NCI-H2029 treated with DMSO at 0.1 percent for 48 hours (cell line): ENCODE measurements around the gene BDP1.
"Not testable (repeated sequence)": the region's sequence is repeated elsewhere in the genome, so short reads cannot be mapped to it uniquely, and the experiment has no call there.

Experiments used
- DNase-seq: peaks from one replicate; lab custom pipeline; 2025; lab: John Stamatoyannopoulos, UW

BDP1 gene, protein sequence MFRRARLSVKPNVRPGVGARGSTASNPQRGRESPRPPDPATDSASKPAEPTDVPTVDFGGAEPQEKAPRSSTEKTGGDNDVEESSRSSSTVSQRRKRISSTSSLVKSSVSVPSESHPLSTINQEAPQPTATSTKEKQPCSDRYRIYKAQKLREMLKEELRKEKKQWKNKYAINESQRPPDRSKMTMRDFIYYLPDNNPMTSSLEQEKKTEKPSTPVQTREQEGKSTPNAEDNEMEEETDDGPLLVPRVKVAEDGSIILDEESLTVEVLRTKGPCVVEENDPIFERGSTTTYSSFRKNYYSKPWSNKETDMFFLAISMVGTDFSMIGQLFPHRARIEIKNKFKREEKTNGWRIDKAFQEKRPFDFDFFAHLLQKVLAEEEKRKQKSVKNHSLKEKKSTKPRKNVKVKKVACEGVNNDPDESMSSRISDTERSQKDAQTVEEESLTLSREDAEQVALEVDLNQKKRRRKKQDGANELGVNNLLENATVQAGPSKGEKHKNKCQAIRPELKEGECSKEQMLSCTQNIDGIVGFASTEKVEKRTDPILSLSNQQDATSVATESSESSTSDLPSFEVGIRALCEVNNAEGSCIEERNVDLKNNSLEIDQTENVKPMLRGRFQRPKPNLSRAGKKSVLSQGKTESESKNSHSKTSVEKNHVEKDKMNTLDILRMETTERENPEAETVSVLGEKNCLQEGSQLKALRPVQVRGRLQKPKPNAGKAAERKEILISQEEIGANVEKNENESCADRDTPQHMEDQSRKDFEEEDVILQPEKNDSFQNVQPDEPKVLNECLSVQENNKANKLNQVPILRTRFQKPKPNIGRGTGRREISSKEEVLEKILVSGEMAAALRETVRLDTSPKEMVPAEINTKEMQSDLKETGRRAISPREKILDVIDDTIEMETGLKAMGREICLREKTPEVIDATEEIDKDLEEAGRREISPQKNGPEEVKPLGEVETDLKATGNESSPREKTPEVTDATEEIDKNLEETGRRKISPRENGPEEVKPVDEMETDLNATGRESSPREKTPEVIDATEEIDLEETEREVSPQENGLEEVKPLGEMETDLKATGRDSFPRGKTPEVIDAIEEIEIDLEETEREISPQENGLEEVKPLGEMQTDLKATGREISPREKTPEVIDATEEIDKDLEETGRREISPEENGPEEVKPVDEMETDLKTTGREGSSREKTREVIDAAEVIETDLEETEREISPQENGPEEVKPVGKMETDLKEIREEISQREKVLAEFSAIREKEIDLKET (N-terminal part only)

GRCh38 chr5:71455427-71456361, at the start of gene BDP1:
Gene BDP1 (plus strand): TSS chr5:71455651. CDS start chr5:71455878, 227 bp downstream.
- DNase-seq, result peak; percentile 84

GRCh38 chr5:71410088-71410487, 45.4 kb upstream of the BDP1 start:
- not testable (repeated sequence) for DNase-seq

DNA sequence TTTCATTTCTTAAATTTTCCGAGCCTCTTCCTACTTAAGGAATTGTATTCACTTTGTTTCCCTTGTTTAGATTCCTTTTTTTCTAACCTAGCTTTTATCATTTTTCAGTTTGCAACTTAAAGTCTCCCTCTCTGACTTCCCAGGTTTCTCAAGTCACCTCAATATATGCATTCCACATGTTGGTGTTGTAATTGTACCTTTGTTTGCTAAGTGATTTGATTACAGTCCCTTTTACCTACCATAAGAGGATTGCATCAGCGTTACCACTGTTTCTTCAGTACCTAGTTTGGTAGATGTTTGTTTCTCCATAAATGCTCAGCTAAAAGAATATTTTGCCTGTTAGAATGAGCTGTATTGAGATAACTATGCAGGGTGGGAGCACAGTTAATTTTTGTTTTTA, 39.8 kb upstream of the BDP1 start:
- DNase-seq, result not testable (repeated sequence)

DNA sequence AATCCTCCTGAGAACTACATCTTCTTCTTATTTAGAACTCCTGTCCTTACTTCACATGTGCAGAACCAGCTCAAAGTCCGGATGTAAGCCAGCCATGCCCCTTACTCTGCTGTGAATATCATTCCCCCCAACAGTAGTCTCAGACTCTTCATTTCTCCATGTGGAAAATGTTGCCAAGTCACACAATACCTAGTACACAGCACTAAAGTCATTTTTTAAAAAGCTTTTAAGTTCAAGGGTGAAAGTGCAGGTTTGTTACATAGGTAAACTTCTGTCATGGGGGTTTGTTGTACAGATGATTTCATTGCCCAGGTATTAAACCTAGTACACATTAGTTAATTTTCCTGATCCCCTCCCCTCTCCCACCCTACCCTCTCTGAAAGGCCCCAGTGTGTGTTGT, 37.4 kb upstream of the BDP1 start:
- DNase-seq, result not testable (repeated sequence)

DNA sequence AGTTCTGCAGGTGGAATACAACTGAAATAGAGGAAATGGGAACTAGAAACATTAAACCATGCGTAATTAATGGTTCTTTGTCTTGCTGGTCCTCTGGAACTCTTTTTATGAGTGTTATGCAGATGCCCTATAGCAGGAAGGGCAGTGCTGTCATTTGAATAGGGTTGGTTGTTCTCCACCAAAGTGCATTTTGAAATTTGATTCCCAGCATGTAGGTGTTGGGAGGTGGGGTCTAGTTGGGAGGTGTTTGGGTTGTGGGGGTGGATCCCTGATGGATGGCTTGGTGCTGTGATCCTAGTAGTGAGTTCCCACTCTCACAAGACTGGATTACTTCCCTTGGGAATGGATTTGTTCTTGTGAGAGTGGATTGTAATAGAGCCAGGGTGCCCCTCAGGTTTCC, 34.2 kb upstream of the BDP1 start:
- not testable (repeated sequence) for DNase-seq

- not testable (repeated sequence) for DNase-seq
Observed at GRCh38 chr5:71423896-71424295, 31.6 kb upstream of the BDP1 start.

DNA sequence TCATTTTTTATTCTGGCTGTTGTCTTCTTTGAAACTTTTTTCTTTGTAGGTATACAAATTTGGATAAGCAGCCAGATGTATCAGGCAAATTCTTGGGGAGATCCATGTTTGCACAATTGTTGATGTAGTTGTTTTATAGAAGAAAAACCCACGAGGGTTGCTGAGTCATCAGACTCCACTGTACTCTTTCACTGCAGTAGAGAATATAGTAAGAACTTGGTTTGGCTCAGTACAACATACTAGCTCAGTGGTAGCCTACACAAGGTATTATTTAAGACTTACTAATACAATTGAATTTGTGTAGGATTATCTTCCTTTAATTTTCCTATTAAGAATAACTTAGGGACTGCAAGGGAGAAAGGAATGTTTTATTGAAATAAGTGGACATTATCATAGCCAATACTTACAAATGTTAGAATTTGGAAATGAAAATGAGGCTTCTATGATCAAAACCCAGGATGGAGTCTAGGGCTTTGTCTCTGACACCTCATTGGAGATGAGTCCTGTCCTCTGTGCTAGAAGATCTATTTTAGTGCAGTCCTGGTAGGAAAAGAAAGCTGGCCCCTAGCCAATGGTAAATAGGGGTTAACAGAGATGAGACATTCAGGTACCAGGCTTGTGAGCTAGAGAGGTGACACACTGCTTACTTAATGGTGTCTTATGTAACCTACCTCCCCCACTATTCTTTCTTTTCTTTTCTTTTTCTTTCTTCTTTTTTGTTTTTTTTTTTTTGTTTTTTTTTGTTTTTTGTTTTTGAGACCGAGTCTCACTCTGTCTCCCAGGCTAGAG, 28.6 kb upstream of the BDP1 start:
- DNase-seq, result not testable (repeated sequence)

GRCh38 chr5:71432410-71432809, 23.0 kb upstream of the BDP1 start:
- DNase-seq, result not testable (repeated sequence)

- not testable (repeated sequence) for DNase-seq
Observed at GRCh38 chr5:71434825-71435224, 20.6 kb upstream of the BDP1 start.

GRCh38 chr5:71441564-71441963, 13.9 kb upstream of the BDP1 start:
- DNase-seq, result not testable (repeated sequence)

DNA sequence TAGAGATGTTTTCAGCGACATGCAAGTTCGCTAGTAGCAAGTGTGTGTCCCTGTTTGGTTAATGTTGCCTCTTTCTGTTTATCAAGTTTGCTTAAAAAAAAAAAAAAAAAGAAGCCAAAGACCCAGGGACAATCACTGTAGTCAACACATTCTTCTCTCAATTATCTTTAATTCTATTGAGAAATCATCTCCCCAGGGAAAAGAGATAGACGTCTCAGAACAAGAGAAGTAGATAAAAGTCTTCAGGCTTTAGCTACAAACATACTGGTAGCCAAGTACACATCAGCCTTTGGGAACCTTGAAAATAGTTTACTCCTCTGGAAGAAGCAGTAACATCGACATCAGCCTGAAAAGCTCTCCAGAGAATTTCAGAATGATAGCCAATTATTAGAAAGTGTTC, 11.6 kb upstream of the BDP1 start:
- not testable (repeated sequence) for DNase-seq

DNA sequence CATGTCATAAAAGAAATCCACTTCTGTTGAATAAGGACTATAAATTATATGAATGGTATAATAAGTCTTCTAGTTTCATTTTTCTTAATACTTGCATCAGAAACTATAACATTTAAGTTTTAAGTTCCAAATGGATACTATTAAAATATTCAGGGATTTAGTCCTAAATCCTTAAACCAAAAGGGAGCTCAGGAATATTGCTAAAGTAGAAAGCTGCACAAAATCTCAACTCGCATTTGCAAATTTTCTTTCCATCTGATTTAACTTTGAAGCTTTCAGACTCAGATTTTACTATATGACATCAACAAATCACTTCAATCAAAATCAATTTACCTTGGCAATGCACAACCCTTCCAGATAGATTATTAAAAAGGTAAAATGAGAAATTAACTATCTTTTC, 10.4 kb upstream of the BDP1 start:
- DNase-seq, result not testable (repeated sequence)

GRCh38 chr5:71445523-71446152, 9.8 kb upstream of the BDP1 start:
- not testable (repeated sequence) for DNase-seq

DNA sequence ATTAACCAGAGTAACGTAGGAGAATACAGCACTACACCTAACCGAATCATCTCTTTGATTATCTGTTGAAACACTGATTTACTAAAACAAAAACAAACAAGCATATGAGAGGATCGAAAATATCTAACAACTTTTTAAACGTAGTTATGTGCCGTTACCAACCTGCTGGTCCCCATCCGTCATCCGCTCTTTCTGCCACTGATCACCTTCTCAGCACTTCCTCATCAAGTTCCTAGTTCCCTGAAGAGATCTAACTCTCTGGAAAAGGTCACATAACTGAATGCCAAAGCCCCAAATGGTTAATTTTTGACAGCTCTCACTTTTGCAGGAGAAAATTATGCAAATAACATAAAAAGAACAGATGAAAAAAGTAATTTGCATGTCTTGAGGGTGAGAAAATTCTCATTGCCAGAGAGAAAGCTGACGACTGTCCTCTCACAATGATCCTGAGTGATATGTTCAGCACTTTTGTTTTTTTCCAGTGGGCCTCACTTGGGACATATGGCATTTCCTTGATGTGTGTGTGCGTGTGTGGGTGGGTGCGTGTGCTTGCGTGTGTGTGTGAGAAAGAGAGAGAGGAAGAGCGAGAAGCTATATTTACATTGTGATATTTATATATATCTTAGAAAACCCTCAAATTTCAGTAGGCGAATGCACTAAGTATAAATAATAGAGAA, 8.8 kb upstream of the BDP1 start:
- DNase-seq, result not testable (repeated sequence)

GRCh38 chr5:71447218-71447808, 8.1 kb upstream of the BDP1 start:
- peak; percentile 27 for DNase-seq

DNA sequence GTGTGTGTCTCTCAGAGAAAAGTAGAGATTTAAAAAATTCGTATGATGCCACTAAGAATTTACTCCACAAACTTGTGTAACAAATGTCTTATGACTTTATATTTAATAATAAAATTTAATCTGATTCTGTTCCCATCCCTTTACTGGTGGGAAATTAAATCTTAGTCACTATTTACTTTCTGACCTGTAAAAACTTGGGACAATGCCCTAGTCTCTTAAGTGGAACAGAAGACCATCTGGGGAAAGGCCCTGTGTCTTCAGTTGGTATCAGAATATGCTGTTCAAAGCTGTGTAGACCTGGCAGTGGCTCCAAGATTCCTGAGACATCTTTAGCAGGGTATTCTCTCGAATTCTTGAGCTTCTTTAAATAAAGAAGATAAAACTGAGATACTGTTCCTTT, 2.6 kb upstream of the BDP1 start:
- DNase-seq, result no peak

GRCh38 chr5:71454913-71455312, 538 bp upstream of the BDP1 start:
- DNase-seq, result no peak

- no peak for DNase-seq
Observed at GRCh38 chr5:71456362-71456743, 902 bp downstream of the BDP1 start.

DNA sequence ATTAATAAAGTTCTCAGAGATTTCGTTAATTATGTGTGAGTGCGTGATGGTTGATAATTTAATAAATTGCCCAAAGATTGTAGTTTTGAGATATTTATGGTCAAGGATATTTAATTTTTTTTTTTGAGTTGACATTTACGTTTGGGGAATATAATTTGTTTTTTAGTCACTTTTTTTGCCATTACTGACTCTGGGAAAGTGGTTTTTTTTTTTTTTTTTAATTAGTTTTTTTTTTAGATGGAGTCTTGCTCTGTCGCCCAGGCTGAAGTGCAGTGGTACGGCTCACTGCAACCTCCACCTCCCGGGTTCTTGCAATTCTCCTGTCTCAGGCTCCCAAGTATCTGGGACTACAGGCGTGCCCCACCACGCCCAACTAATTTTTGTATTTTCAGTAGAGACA, 1.7 kb downstream of the BDP1 start:
- no peak for DNase-seq
